HG03469 (cell line): ENCODE measurements around the gene SPEM1.

Experiments
- ATAC-seq: cut with Tn5 transposase; IDR thresholded peaks from one replicate; pipeline ENCODE4 v1.9.1; 2021; ENCODE audit warnings: mild to moderate bottlenecking, moderate library complexity, moderate number of reproducible peaks; ENCODE audit not compliant: unreplicated experiment

Gene SPEM1

GRCh38 chr17:7417056-7417655 is 3.0 kb upstream of the SPEM1 start:
- ATAC-seq = no peak

GRCh38 chr17:7418472-7419152 is 1.5 kb upstream of the SPEM1 start:
- no peak for ATAC-seq

GRCh38 chr17:7421186-7421585 is 1.1 kb downstream of the SPEM1 start:
- no peak for ATAC-seq

- no peak for ATAC-seq
These were observed 3.6 kb downstream of the SPEM1 start for GRCh38 chr17:7423679-7424078.

DNA sequence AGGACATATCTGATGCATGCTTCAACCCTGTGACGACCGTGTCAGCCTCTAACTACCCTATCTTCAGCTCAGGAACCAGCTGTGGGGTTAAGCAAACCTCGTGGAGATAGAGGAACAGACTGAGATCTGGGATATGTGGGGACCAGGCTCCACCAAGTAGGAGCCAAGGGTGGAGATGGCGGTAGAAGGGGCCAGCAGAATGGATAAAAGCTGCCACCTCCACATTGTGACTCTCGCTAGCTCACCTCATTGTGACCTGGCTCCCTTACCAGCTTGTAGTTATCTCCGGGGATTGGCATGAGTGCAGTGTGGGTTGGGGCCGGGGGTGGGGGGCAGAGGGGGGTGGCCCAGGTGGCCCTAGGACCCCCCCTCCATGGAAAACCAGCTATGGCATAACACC is 5.2 kb downstream of the SPEM1 start, which contains the start of gene SPEM2:
Gene SPEM2, plus strand, starts transcription at position 301 of the 400 bp plus-strand sequence. Its CDS starts 73 bp downstream, at position 374.
- ATAC-seq = no peak

GRCh38 chr17:7425756-7426155 is 5.6 kb downstream of the SPEM1 start:
- ATAC-seq = no peak

DNA sequence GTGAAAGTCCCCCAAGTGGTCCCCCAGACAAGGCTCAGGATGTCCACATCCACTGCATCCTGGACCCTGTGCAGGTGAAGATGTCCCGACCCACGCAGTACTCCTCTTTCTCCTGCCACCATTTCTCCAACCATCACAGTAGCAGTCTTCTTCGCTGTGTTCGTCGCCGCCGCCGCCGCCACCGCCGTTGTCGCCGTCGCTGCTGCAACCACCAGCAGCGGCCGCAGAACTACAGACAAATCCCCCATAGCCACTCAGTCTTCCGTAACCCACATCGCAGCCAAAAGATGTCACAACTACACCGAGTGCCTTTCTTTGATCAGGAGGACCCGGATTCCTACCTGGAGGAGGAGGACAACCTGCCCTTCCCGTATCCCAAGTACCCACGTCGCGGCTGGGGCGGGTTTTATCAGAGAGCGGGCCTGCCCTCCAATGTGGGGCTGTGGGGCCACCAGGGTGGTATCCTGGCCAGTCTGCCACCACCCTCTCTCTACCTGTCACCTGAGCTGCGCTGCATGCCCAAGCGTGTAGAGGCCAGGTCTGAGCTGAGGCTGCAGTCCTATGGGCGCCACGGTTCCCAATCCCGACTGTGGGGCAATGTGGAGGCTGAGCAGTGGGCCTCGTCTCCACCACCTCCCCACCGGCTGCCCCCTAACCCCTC is 6.2 kb downstream of the SPEM1 start:
- ATAC-seq = no peak

DNA sequence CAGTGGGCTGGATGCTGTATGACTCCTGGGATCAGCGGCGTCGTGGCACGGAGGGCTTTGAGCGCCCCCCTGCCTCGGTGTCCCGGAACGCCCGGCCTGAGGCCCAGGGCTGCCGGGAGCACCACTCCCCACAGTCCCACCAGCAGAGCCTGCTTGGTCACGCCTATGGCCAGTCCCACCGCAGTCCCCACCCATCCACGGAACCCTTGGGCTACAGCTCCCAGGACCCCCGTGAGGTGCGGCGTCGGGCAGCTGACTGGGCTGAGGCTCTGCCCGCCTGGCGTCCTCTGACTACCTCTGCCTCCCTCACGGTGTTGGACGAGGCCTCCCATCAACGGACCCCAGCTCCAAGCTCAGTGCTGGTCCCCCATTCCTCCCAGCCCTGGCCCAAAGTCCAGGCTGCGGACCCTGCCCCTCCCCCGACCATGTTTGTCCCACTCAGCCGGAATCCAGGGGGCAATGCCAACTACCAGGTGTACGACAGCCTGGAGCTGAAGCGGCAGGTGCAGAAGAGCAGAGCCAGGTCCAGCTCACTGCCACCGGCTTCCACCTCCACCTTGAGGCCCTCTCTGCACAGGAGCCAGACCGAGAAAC is 6.9 kb downstream of the SPEM1 start:
- no peak for ATAC-seq

GRCh38 chr17:7427549-7427948 is 7.4 kb downstream of the SPEM1 start:
- no peak for ATAC-seq

DNA sequence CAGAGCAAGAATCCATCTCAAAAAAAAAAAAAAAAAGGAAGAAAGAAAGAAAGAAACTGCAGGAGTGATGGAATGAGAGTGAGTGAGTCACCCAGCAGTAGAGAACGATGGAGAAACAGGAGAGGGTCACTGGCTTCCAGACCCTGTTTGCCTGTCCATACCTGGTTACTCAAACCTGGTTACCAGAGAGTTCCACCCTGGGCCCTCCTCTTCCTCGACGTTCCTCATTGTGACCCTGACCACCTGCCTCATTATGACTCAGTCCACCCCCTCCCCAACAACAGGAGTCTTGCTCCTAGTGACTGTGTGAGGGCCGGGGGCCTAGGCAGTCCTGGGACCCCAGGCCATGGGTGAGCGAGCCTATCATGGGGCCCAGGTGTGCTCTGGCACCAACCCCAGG is 8.4 kb downstream of the SPEM1 start, which contains the start of gene SPEM3:
Gene SPEM3, plus strand, starts transcription at position 301 of the 400 bp plus-strand sequence. Its CDS starts 46 bp downstream, at position 347.
- no peak for ATAC-seq

DNA sequence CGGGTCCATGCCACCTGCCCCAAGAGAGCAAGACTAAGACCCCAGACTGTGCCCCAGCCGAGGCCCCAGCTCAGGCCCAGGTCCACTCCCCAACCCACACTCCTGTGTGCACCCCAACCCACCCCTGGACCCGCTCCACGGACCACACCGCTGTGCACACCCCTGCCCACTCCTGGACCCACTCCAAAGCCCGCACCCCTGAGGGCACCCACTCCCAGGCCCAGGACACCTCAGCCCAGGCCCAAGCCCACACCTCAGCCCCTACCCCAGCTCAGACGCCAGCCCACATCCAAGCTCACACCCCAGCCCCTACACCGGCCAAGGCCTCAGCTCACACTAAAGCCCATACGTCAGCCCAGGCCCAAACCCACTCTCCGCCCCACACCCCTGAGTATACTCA is 9.6 kb downstream of the SPEM1 start:
- ATAC-seq = no peak

DNA sequence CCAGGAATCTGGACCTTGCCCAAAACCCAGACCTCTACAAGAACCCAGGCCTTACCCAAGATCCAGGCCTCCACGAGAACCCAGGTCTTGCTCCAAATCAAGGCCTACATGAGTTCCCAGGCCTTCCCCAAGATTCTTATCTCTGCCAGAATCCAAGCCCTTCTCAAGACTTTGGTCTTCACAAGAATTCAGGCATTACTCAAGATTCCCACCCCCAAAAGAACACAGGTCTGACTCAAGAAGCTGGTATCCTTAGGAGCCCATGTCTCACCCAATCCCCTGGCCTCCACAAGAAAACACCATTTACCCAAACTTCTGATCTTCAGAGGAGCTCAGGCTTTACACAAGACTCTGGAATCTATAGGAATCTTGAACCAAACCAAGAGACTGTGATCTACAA is 11.1 kb downstream of the SPEM1 start:
- no peak for ATAC-seq

DNA sequence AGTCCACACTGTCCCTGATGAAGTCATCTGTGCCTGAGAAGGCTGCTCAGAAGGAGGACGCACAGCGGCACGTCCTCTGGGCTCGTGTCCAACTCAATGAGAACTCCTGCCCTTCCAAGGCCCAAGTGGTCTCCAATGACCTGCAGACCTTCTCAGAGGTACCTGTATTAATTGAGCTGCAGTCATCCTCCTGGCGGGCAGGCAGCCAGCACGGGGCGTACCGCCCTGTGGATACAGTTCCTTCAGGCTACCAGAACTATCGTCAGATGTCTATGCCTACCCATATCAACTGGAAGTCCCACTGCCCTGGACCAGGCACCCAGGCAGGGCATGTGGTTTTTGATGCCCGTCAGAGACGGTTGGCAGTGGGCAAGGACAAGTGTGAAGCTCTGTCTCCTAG is 12.2 kb downstream of the SPEM1 start:
- ATAC-seq = no peak

DNA sequence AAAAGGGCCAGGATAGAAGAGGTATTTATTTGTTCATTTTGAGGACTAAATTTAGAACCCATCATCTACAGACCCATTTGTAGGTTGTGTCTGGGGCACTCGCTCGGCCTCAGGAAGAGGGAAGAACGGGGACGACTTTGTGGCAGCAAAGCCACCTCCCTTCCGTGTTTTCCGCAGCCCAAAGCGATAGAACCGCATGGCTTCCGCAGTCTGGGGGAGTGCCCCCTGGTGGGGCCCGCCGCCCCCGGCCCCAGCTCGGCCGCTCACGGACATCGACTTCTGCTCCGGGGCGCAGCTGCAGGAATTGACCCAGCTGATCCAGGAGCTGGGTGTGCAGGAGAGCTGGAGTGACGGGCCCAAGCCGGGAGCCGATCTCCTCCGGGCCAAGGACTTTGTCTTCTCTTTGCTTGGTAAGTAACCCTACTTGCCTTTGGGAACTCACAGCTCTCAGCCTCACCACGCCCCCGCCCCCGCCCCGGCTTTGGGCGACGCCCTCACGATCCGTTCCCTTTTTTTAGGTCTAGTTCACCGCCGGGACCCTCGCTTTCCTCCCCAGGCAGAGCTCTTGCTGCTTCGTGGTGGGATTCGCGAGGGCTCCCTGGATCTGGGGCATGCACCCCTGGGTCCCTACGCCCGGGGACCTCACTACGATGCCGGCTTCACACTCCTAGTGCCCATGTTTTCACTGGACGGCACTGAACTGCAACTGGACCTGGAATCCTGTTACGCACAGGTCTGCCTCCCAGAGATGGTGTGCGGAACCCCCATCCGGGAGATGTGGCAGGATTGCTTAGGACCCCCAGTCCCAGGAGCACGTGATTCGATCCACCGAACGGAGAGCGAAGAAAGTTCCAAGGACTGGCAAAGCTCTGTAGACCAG is 15.8 kb downstream of the SPEM1 start:
- no peak for ATAC-seq

DNA sequence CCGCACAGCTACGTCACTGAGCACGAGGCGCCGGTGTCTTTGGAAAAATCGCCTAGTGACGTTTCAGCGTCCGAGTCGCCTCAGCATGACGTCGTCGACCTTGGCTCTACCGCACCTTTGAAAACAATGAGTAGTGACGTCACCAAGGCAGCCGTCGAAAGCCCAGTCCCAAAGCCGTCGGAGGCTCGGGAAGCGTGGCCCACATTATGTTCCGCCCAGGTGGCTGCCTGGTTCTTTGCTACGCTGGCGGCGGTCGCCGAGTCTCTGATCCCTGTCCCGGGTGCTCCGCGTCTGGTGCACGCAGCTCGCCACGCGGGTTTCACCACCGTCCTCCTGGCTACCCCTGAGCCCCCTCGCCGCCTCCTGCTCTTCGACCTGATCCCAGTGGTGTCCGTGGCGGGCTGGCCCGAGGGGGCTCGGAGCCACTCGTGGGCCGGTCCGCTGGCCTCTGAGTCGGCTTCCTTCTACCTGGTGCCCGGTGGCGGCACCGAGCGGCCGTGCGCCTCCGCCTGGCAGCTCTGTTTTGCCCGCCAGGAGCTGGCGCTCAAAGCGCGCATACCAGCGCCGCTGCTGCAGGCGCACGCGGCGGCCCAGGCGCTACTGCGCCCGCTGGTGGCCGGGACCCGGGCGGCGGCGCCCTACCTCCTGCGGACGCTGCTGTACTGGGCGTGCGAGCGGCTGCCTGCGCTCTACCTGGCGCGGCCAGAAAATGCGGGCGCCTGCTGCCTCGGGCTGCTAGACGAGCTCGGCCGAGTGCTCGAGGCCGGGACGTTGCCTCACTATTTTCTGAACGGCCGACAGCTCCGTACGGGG is 16.6 kb downstream of the SPEM1 start:
- ATAC-seq = no peak

- ATAC-seq = no peak
These were observed 17.3 kb downstream of the SPEM1 start for GRCh38 chr17:7437369-7437863.

DNA sequence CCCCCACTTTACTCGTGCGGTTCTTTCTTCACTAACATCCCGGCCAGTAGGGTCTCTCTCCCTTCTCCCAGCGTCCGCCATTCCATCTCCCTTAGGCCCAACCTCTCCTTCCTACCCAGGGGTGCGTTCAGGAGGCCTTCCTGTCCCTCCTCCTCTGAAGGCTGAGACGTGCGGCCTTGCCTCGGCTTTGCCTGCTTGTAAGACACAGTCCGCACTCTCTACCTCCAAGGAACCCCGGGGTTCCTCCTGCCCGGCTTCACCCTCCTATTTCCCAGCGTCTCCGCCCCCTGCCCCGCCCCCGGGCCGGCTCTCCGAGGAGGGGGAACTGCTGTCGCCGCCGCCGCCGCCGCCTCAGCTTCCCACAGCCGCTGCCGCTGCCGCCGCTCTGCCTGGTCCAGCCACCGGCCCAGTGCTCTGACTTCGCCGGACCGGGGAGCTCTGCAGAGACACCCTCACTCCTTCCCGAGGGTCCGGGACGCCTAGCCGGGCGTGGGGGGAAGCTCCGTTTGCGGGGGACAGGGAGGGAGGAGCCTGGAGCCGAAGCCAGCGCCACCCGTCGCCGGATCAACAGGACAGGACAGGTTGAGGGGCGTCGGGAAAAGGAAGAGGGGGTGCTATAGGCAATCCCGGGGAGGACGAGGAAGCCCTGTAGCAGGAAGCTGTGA is 18.0 kb downstream of the SPEM1 start:
- ATAC-seq = no peak

- ATAC-seq = no peak
These were observed 18.7 kb downstream of the SPEM1 start for GRCh38 chr17:7438656-7439460.
